ENCODE results near the gene PLGRKT.

The PLGRKT gene

GRCh38 chr9:5453004-5453403, 15.3 kb upstream of the PLGRKT start:
- no peak overlapping the region for H3K4me3 ChIP-seq (ENCODE audit: low read depth, low read length)
- no peak for TF ChIP-seq CTCF (IDR thresholded peaks at IDR 0.05; ENCODE audit: low read depth, low read length)
- DNase-seq (ENCODE audit: low read depth, low spot score), result no peak
- in situ Hi-C loops (cut with HindIII; ENCODE audit: low sequenced_read_pairs), result no loop called here

GRCh38 chr9:5452286-5452609, 14.5 kb upstream of the PLGRKT start:
- DNase-seq (ENCODE audit: low read depth, low spot score), result no peak
- in situ Hi-C loops (cut with HindIII; ENCODE audit: low sequenced_read_pairs), result no loop called here
- no peak overlapping the region for H3K4me3 ChIP-seq (ENCODE audit: low read depth, low read length)
- TF ChIP-seq CTCF (IDR thresholded peaks at IDR 0.05; ENCODE audit: low read depth, low read length), result no peak

GRCh38 chr9:5450359-5451091, 12.8 kb upstream of the PLGRKT start, which contains the start of gene CD274:
CD274 (plus strand) TSS chr9:5450542; CDS start chr9:5456114, 5,572 bp downstream.
- TF ChIP-seq CTCF (IDR thresholded peaks at IDR 0.05; ENCODE audit: low read depth, low read length), result peak; percentile 70
- in situ Hi-C loops (cut with HindIII; ENCODE audit: low sequenced_read_pairs), result no loop called here
- peak within 1 kb of the TSS; percentile 57 for H3K4me3 ChIP-seq (ENCODE audit: low read depth, low read length)
- DNase-seq (ENCODE audit: low read depth, low spot score), result peak; percentile 90

GRCh38 chr9:5449521-5450358, 12.0 kb upstream of the PLGRKT start:
- peak overlapping the region; percentile 57 for H3K4me3 ChIP-seq (ENCODE audit: low read depth, low read length)
- no peak for DNase-seq (ENCODE audit: low read depth, low spot score)
- in situ Hi-C loops (cut with HindIII; ENCODE audit: low sequenced_read_pairs), result no loop called here
- no peak for TF ChIP-seq CTCF (IDR thresholded peaks at IDR 0.05; ENCODE audit: low read depth, low read length)

GRCh38 chr9:5448461-5449435, 11.0 kb upstream of the PLGRKT start:
- no peak for DNase-seq (ENCODE audit: low read depth, low spot score)
- in situ Hi-C loops (cut with HindIII; ENCODE audit: low sequenced_read_pairs), result no loop called here
- no peak overlapping the region for H3K4me3 ChIP-seq (ENCODE audit: low read depth, low read length)
- TF ChIP-seq CTCF (IDR thresholded peaks at IDR 0.05; ENCODE audit: low read depth, low read length), result no peak

- in situ Hi-C loops (cut with HindIII; ENCODE audit: low sequenced_read_pairs), result no loop called here
- DNase-seq (ENCODE audit: low read depth, low spot score), result no peak
- H3K4me3 ChIP-seq (ENCODE audit: low read depth, low read length), result no peak overlapping the region
- no peak for TF ChIP-seq CTCF (IDR thresholded peaks at IDR 0.05; ENCODE audit: low read depth, low read length)
Observed at GRCh38 chr9:5448016-5448415, 10.3 kb upstream of the PLGRKT start.

Data from astrocyte of the spinal cord (primary cell).